Measurements from ENCODE around the gene KRTAP13-2.

GRCh38 chr21:30340714-30341573, 31.1 kb downstream of the KRTAP13-2 start:
- TF ChIP-seq, protein P1, sequence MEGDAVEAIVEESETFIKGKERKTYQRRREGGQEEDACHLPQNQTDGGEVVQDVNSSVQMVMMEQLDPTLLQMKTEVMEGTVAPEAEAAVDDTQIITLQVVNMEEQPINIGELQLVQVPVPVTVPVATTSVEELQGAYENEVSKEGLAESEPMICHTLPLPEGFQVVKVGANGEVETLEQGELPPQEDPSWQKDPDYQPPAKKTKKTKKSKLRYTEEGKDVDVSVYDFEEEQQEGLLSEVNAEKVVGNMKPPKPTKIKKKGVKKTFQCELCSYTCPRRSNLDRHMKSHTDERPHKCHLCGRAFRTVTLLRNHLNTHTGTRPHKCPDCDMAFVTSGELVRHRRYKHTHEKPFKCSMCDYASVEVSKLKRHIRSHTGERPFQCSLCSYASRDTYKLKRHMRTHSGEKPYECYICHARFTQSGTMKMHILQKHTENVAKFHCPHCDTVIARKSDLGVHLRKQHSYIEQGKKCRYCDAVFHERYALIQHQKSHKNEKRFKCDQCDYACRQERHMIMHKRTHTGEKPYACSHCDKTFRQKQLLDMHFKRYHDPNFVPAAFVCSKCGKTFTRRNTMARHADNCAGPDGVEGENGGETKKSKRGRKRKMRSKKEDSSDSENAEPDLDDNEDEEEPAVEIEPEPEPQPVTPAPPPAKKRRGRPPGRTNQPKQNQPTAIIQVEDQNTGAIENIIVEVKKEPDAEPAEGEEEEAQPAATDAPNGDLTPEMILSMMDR (IDR thresholded peaks at IDR 0.05), result peak; percentile 39 to 84 (median 75)
- TF ChIP-seq POLR2AphosphoS5 (IDR thresholded peaks at IDR 0.05) (no peak), EP300 (IDR thresholded peaks at IDR 0.05) (no peak), POLR2A (IDR thresholded peaks at IDR 0.05) (no peak)
